ENCODE data around the gene MYL11. TPM values are rescaled to one million over a fixed set of nuclear protein-coding genes. Genes with fewer than 3 reads are reported as not detected.
"Not testable (repeated sequence)": the region's sequence is repeated elsewhere in the genome, so short reads cannot be mapped to it uniquely, and the experiment has no call there.

Gene MYL11
- polyA plus RNA-seq (ENCODE audit: insufficient read length in 3 of 3): 1 to 10 TPM in 2 of 3 donors, under 1 TPM in 1; 0.70 to 5.1 (median 1.9) TPM
- long read RNA-seq, donor 1, partial matches to known transcripts: 0 of 1 reads
- long read RNA-seq, donor 1, other reads (novel, unspliced or antisense): 0 of 1 reads
- long read RNA-seq, donor 2, transcript MYLPF-201 (7 exons, 682 nt): major isoform, 21 of 22 reads
- long read RNA-seq, donor 2, partial matches to known transcripts: 0 of 22 reads
- long read RNA-seq, donor 2, other reads (novel, unspliced or antisense): 0 of 22 reads
- long read RNA-seq, donor 3: 0 reads
- long read RNA-seq, donor 4, partial matches to known transcripts: 0 of 2 reads
- long read RNA-seq, donor 4, other reads (novel, unspliced or antisense): 0 of 2 reads
- long read RNA-seq, donor 5, partial matches to known transcripts: 0 of 1 reads
- long read RNA-seq, donor 5, other reads (novel, unspliced or antisense): 0 of 1 reads
- long read RNA-seq, donor 6: 0 reads
- long read RNA-seq, donor 7, partial matches to known transcripts: 0 of 5 reads
- long read RNA-seq, donor 7, other reads (novel, unspliced or antisense): 0 of 5 reads
- long read RNA-seq, donor 8, partial matches to known transcripts: 0 of 1 reads
- long read RNA-seq, donor 8, other reads (novel, unspliced or antisense): 0 of 1 reads
- long read RNA-seq, donor 9, partial matches to known transcripts: 0 of 1 reads
- long read RNA-seq, donor 9, other reads (novel, unspliced or antisense): 0 of 1 reads
- long read RNA-seq, donor 10, transcript MYLPF-201 (7 exons, 682 nt): major isoform, 10 of 14 reads
- long read RNA-seq, donor 10, partial matches to known transcripts: 0 of 14 reads
- long read RNA-seq, donor 10, other reads (novel, unspliced or antisense): 0 of 14 reads
- long read RNA-seq, donor 11: 0 reads
- long read RNA-seq, donor 12, partial matches to known transcripts: 0 of 2 reads
- long read RNA-seq, donor 12, other reads (novel, unspliced or antisense): 0 of 2 reads
- long read RNA-seq, donor 13, partial matches to known transcripts: 0 of 1 reads
- long read RNA-seq, donor 13, other reads (novel, unspliced or antisense): 0 of 1 reads
- long read RNA-seq, donor 14: 0 reads
- long read RNA-seq, donor 15: 0 reads
- long read RNA-seq, donor 16, partial matches to known transcripts: 0 of 2 reads
- long read RNA-seq, donor 16, other reads (novel, unspliced or antisense): 0 of 2 reads

GRCh38 chr16:30374538-30374937, at the start of gene MYL11:
TSS of gene MYL11 (plus strand) at chr16:30374802. CDS start at chr16:30374858, 56 bp downstream.
- DNase-seq: no peak

- peak; percentile 77 for DNase-seq
Measured at GRCh38 chr16:30334473-30334989, 40.1 kb upstream of the MYL11 start.

GRCh38 chr16:30335028-30335597, 39.5 kb upstream of the MYL11 start:
- peak; percentile 69 for DNase-seq

GRCh38 chr16:30335598-30336474, 38.8 kb upstream of the MYL11 start:
- DNase-seq: no peak

- not testable (repeated sequence) for DNase-seq
Measured at GRCh38 chr16:30337964-30338357, 36.6 kb upstream of the MYL11 start.

- not testable (repeated sequence) for DNase-seq
Measured at GRCh38 chr16:30338715-30339114, 35.9 kb upstream of the MYL11 start.

GRCh38 chr16:30340621-30341020, 34.0 kb upstream of the MYL11 start:
- DNase-seq: no peak

- not testable (repeated sequence) for DNase-seq
Measured at GRCh38 chr16:30341971-30342370, 32.6 kb upstream of the MYL11 start.

GRCh38 chr16:30342751-30343490, 31.7 kb upstream of the MYL11 start:
- no peak for DNase-seq

GRCh38 chr16:30343491-30343820, 31.1 kb upstream of the MYL11 start:
- not testable (repeated sequence) for DNase-seq

- DNase-seq: no peak
Measured at GRCh38 chr16:30346286-30346685, 28.3 kb upstream of the MYL11 start.

- no peak for DNase-seq
Measured at GRCh38 chr16:30348113-30348512, 26.5 kb upstream of the MYL11 start.

- no peak for DNase-seq
Measured at GRCh38 chr16:30348929-30349328, 25.7 kb upstream of the MYL11 start.

- no peak for DNase-seq
Measured at GRCh38 chr16:30349675-30350074, 24.9 kb upstream of the MYL11 start.

- DNase-seq: no peak
Measured at GRCh38 chr16:30350134-30350871, 24.3 kb upstream of the MYL11 start.

GRCh38 chr16:30351001-30351441, 23.6 kb upstream of the MYL11 start:
- DNase-seq: no peak

- DNase-seq: no peak
Measured at GRCh38 chr16:30351586-30352419, 22.8 kb upstream of the MYL11 start.
